CD14-positive monocyte (primary cell): ENCODE results near the gene EML1. TPM values are rescaled to one million over a fixed set of nuclear protein-coding genes. Genes with fewer than 3 reads are reported as not detected.

Experiments
- DNase-seq, 3 donors: peaks; one replicate each; pipeline ENCODE4 v3.0.0-alpha.2; 2011 to 2022
- H2AFZ ChIP-seq: 2 replicates; pipeline ENCODE4 v1.6.0; 2012; ENCODE audit warnings: mild to moderate bottlenecking, low read depth, low read length, inconsistent platforms; ENCODE audit not compliant: insufficient read depth, poor library complexity, severe bottlenecking
- H3K27ac ChIP-seq, 2 donors: 1 replicate in 1 of 2; 2 replicates in 1 of 2; pipeline ENCODE4 v1.5.1; 2012 to 2013; ENCODE audit warnings: low read length in 2 of 2, control low read depth in 1 of 2, inconsistent platforms in 1 of 2, low read depth in 1 of 2, mild to moderate bottlenecking in 1 of 2
- H3K27me3 ChIP-seq, 2 donors: one replicate each; pipeline versions ENCODE4 v1.6.0 to v1.6.1; 2011 to 2013; ENCODE audit warnings: low read length in 2 of 2; ENCODE audit not compliant: control insufficient read depth in 2 of 2, insufficient read depth in 2 of 2
- H3K36me3 ChIP-seq, 2 donors: replicated peaks in 1 of 2; 1 replicate in 1 of 2; 2 replicates in 1 of 2; pipeline versions ENCODE4 v1.5.1 to v1.6.1; 2012 to 2013; ENCODE audit warnings: low read length in 2 of 2, control low read depth in 1 of 2, inconsistent platforms in 1 of 2, mild to moderate bottlenecking in 1 of 2; ENCODE audit not compliant: insufficient read depth in 2 of 2, control insufficient read depth in 1 of 2
- H3K4me1 ChIP-seq, 2 donors: 1 replicate in 1 of 2; 2 replicates in 1 of 2; pipeline versions ENCODE4 v1.5.1 to v1.6.1; 2012 to 2013; ENCODE audit warnings: low read length in 2 of 2, control low read depth in 1 of 2, inconsistent platforms in 1 of 2, mild to moderate bottlenecking in 1 of 2, moderate library complexity in 1 of 2; ENCODE audit not compliant: insufficient read depth in 2 of 2, control insufficient read depth in 1 of 2
- H3K4me2 ChIP-seq: replicated peaks from 2 replicates; pipeline ENCODE3; 2012; ENCODE audit warnings: low read length, moderate library complexity, mild to moderate bottlenecking; ENCODE audit not compliant: poor library complexity, severe bottlenecking; ENCODE audit errors: extremely low read depth
- H3K4me3 ChIP-seq, 3 experiments: fragments of 200-600 bp in 1 of 3; sonication (generic) in 1 of 3; replicated peaks in 1 of 3; 1 replicate in 2 of 3; 2 replicates in 1 of 3; pipeline ENCODE4 v1.5.1; 2011 to 2013; ENCODE audit warnings: low read length in 3 of 3, mild to moderate bottlenecking in 3 of 3, control low read depth in 2 of 3, low read depth in 2 of 3, inconsistent platforms in 1 of 3, moderate library complexity in 1 of 3
- H3K79me2 ChIP-seq: 2 replicates; pipeline ENCODE4 v1.6.0; 2012; ENCODE audit warnings: mild to moderate bottlenecking, control low read depth, inconsistent platforms, low read length, moderate library complexity; ENCODE audit not compliant: insufficient read depth
- H3K9ac ChIP-seq: 2 replicates; pipeline ENCODE4 v1.6.0; 2017; ENCODE audit warnings: low read length, mild to moderate bottlenecking; ENCODE audit not compliant: insufficient read depth, poor library complexity, severe bottlenecking
- H3K9me3 ChIP-seq, 2 donors: replicated peaks in 1 of 2; 1 replicate in 1 of 2; 2 replicates in 1 of 2; pipeline versions ENCODE4 v1.5.1 to v1.6.1; 2012 to 2013; ENCODE audit warnings: low read length in 2 of 2, control low read depth in 1 of 2; ENCODE audit not compliant: control insufficient read depth in 1 of 2, insufficient read depth in 1 of 2
- H4K20me1 ChIP-seq: 2 replicates; pipeline ENCODE4 v1.6.0; 2012; ENCODE audit warnings: mild to moderate bottlenecking, low read length, control low read depth, moderate library complexity; ENCODE audit not compliant: insufficient read depth
- H3K27ac Mint-ChIP-seq, 7 donors: one replicate each; pipeline ENCODE4 v1.8.0; 2020; ENCODE audit warnings: mild to moderate bottlenecking in 7 of 7, mixed read lengths in 7 of 7, moderate library complexity in 6 of 7, inconsistent platforms in 2 of 7
- H3K27me3 Mint-ChIP-seq, 3 donors: one replicate each; pipeline ENCODE4 v1.8.0; 2021 to 2022; ENCODE audit warnings: low read depth in 3 of 3, mild to moderate bottlenecking in 3 of 3, mixed read lengths in 3 of 3, moderate library complexity in 3 of 3, inconsistent platforms in 1 of 3
- H3K36me3 Mint-ChIP-seq, 2 donors: one replicate each; pipeline ENCODE4 v1.8.0; 2020; ENCODE audit warnings: mixed read lengths in 2 of 2, inconsistent platforms in 1 of 2, mild to moderate bottlenecking in 1 of 2
- H3K4me1 Mint-ChIP-seq: one replicate; pipeline ENCODE4 v1.8.0; 2020; ENCODE audit warnings: mild to moderate bottlenecking, mixed read lengths
- H3K4me3 Mint-ChIP-seq, 2 donors: one replicate each; pipeline ENCODE4 v1.8.0; 2020; ENCODE audit warnings: mild to moderate bottlenecking in 2 of 2, mixed read lengths in 2 of 2, moderate library complexity in 1 of 2
- H3K9me3 Mint-ChIP-seq, 7 donors: one replicate each; pipeline ENCODE4 v1.8.0; 2020 to 2022; ENCODE audit warnings: mixed read lengths in 7 of 7, mild to moderate bottlenecking in 6 of 7, moderate library complexity in 6 of 7, inconsistent platforms in 2 of 7
- CTCF ChIP-seq: fragments of 200-600 bp; IDR thresholded peaks from one replicate; pipeline ENCODE4 v1.8.0; 2022; ENCODE audit warnings: antibody characterized with exemption, mild to moderate bottlenecking
- WGBS: methylation state at CpG from one replicate; pipeline ENCODE4 v1.1.5; 2013; ENCODE audit warnings: missing lambda C conversion rate; ENCODE audit not compliant: insufficient coverage; 5-methylcytosine and 5-hydroxymethylcytosine counted together
- intact Hi-C, 2 donors: fragments of 100-400 bp; cut with micrococcal nuclease; formaldehyde crosslinking; loops; one replicate each; pipeline versions ENCODE4 v1.15.0 to v1.15.1; 2023
- polyA plus RNA-seq, 3 donors: library from polyadenylated mRNA; depleted of rRNA in 1 of 3; unstranded in 2 of 3; stranded (reverse) in 1 of 3; fragments of 300-500 nt in 2 of 3; fragments of >200 nt in 1 of 3; fragmentation: Illumina TruSeq in 2 of 3; gene quantifications; 1 replicate in 2 of 3; 2 replicates in 1 of 3; pipeline ENCODE4 v1.2.3, GENCODE V29; 2012 to 2021

The EML1 gene
- polyA plus RNA-seq, 3 donors, result not detected

GRCh38 chr14:99902925-99903324 lies 109.7 kb downstream of the EML1 start:
- Mint-ChIP-seq H3K36me3 (no peaks in the 10 kb centered on the region), H3K4me1 (no peaks in the 10 kb centered on the region), H3K27ac (no peak overlapping the region), H3K4me3 (no peak overlapping the region), H3K27me3 (peaks cover 0 to 7% (median 7%) of the 10 kb centered on the region in 3 donors), H3K9me3 (peaks cover 3 to 15% (median 7%) of the 10 kb centered on the region in 7 donors)
- no peak for TF ChIP-seq CTCF
- intact Hi-C loops, result no loop called here
- peaks cover 0 to 4% of the 10 kb centered on the region in 2 donors for H3K27me3 ChIP-seq
- no peaks in the 10 kb centered on the region for H3K4me1 ChIP-seq
- no peak overlapping the region for H3K27ac ChIP-seq
- no peak for DNase-seq
- H3K4me3 ChIP-seq, result no peak overlapping the region
- no peak overlapping the region for H3K4me2 ChIP-seq
- no peaks in the 10 kb centered on the region for H4K20me1 ChIP-seq
- no peak overlapping the region for H3K9ac ChIP-seq
- peaks cover 4 to 7% of the 10 kb centered on the region in 2 donors for H3K9me3 ChIP-seq
- H3K79me2 ChIP-seq, result no peaks in the 10 kb centered on the region
- no peaks in the 10 kb centered on the region for H3K36me3 ChIP-seq
- H2AFZ ChIP-seq, result no peak overlapping the region

- H3K36me3 ChIP-seq, result no peaks in the 10 kb centered on the region
- DNase-seq, result no peak
- Mint-ChIP-seq H3K4me3 (no peak overlapping the region), H3K4me1 (no peaks in the 10 kb centered on the region), H3K27me3 (peaks cover 0 to 7% (median 7%) of the 10 kb centered on the region in 3 donors), H3K36me3 (no peaks in the 10 kb centered on the region), H3K27ac (no peak overlapping the region), H3K9me3 (peaks cover 3 to 15% (median 7%) of the 10 kb centered on the region in 7 donors)
- H4K20me1 ChIP-seq, result no peaks in the 10 kb centered on the region
- TF ChIP-seq CTCF, result no peak
- no peak overlapping the region for H3K9ac ChIP-seq
- H3K27ac ChIP-seq, result no peak overlapping the region
- no peak overlapping the region for H3K4me3 ChIP-seq
- WGBS, result 89% methylated on average over 2 of the region's 2 CpGs
- H3K9me3 ChIP-seq, result peaks cover 4 to 7% of the 10 kb centered on the region in 2 donors
- no peak overlapping the region for H2AFZ ChIP-seq
- H3K4me1 ChIP-seq, result no peaks in the 10 kb centered on the region
- no peak overlapping the region for H3K4me2 ChIP-seq
- H3K27me3 ChIP-seq, result peaks cover 0 to 4% of the 10 kb centered on the region in 2 donors
- H3K79me2 ChIP-seq, result no peaks in the 10 kb centered on the region
- intact Hi-C loops, result no loop called here
Measured at GRCh38 chr14:99904506-99904905, 111.3 kb downstream of the EML1 start.
